Activated CD4-positive, alpha-beta memory T cell treated with anti-CD3 and anti-CD28 coated beads, Interleukin-2, amount 10 ng/mL, durations not matched to agents 7 days and 5 days (primary cell): Measurements from ENCODE around the gene FOXL3. TPM values are rescaled to one million over a fixed set of nuclear protein-coding genes. Genes with fewer than 3 reads are reported as not detected.

ENCODE experiments used
- CTCF ChIA-PET: fragments of 350-600 bp; sonication (Branson Sonifier 250); formaldehyde crosslinking; loops from one replicate; lab custom pipeline; 2021; ENCODE audit warnings: antibody characterized with exemption, inconsistent platforms; lab: Charles Lee
- POLR2A ChIA-PET: fragments of 350-600 bp; sonication (Branson Sonifier 250); formaldehyde crosslinking; loops from one replicate; lab custom pipeline; 2021; ENCODE audit warnings: antibody characterized with exemption; lab: Charles Lee
- DNase-seq: peaks from one replicate; pipeline ENCODE4 v3.0.0-alpha.2; 2020
- H3K27ac Mint-ChIP-seq: one replicate; pipeline ENCODE4 v1.8.0; 2021; ENCODE audit warnings: mild to moderate bottlenecking, mixed read lengths
- H3K27me3 Mint-ChIP-seq: one replicate; pipeline ENCODE4 v1.8.0; 2021; ENCODE audit warnings: mixed read lengths
- H3K36me3 Mint-ChIP-seq: one replicate; pipeline ENCODE4 v1.8.0; 2021; ENCODE audit warnings: low read depth, mixed read lengths
- H3K4me1 Mint-ChIP-seq: one replicate; pipeline ENCODE4 v1.8.0; 2021; ENCODE audit warnings: mixed read lengths
- H3K4me3 Mint-ChIP-seq: one replicate; pipeline ENCODE4 v1.8.0; 2021; ENCODE audit warnings: mild to moderate bottlenecking, mixed read lengths
- H3K9me3 Mint-ChIP-seq: one replicate; pipeline ENCODE4 v1.8.0; 2021; ENCODE audit warnings: mixed read lengths
- total RNA-seq, 2 experiments: library from RNA; stranded (reverse); gene quantifications; one replicate each; pipeline ENCODE4 v1.2.3, GENCODE V29; 2021

FOXL3 gene
- total RNA-seq, 2 experiments from 2014 or later, result not detected

GRCh38 chr7:312424-312823, 22.5 kb downstream of the FOXL3 start:
- no peak overlapping the region for H3K27ac Mint-ChIP-seq
- no peak overlapping the region for H3K4me3 Mint-ChIP-seq
- no peaks in the 10 kb centered on the region for H3K9me3 Mint-ChIP-seq
- no peak for DNase-seq
- ChIA-PET CTCF (interaction anchor here (1.5 kb wide), 1 partner anchor 9 kb away, joined by 5 read pairs; no protein-coding TSS in a partner anchor), POLR2A (no interaction called here)
- H3K27me3 Mint-ChIP-seq, result peaks cover 37% of the 10 kb centered on the region
- peaks cover 1% of the 10 kb centered on the region for H3K4me1 Mint-ChIP-seq
- H3K36me3 Mint-ChIP-seq, result no peaks in the 10 kb centered on the region

- no peaks in the 10 kb centered on the region for H3K36me3 Mint-ChIP-seq
- no peak overlapping the region for H3K27ac Mint-ChIP-seq
- no peaks in the 10 kb centered on the region for H3K9me3 Mint-ChIP-seq
- no peak for DNase-seq
- ChIA-PET POLR2A (no interaction called here), CTCF (no interaction called here)
- peaks cover 1% of the 10 kb centered on the region for H3K4me1 Mint-ChIP-seq
- H3K4me3 Mint-ChIP-seq, result no peak overlapping the region
- H3K27me3 Mint-ChIP-seq, result peaks cover 46% of the 10 kb centered on the region
Measured at GRCh38 chr7:314853-315252, 24.9 kb downstream of the FOXL3 start.

- CTCF ChIA-PET, result no interaction called here
- POLR2A ChIA-PET, result interaction anchor here (0.9 kb wide), 1 partner anchor 10 kb away, joined by 3 read pairs; no protein-coding TSS in a partner anchor
- no peak overlapping the region for H3K4me3 Mint-ChIP-seq
- no peak overlapping the region for H3K27ac Mint-ChIP-seq
- H3K27me3 Mint-ChIP-seq, result peaks cover 46% of the 10 kb centered on the region
- no peaks in the 10 kb centered on the region for H3K36me3 Mint-ChIP-seq
- no peaks in the 10 kb centered on the region for H3K9me3 Mint-ChIP-seq
- no peak for DNase-seq
- H3K4me1 Mint-ChIP-seq, result peaks cover 1% of the 10 kb centered on the region
Measured at GRCh38 chr7:315516-316265, 25.7 kb downstream of the FOXL3 start.

GRCh38 chr7:317643-318405, 27.9 kb downstream of the FOXL3 start:
- H3K4me1 Mint-ChIP-seq, result peaks cover 1% of the 10 kb centered on the region
- H3K36me3 Mint-ChIP-seq, result no peaks in the 10 kb centered on the region
- H3K4me3 Mint-ChIP-seq, result no peak overlapping the region
- CTCF ChIA-PET, result no interaction called here
- no peak for DNase-seq
- H3K27me3 Mint-ChIP-seq, result peaks cover 35% of the 10 kb centered on the region
- POLR2A ChIA-PET, result no interaction called here
- H3K9me3 Mint-ChIP-seq, result no peaks in the 10 kb centered on the region
- no peak overlapping the region for H3K27ac Mint-ChIP-seq

GRCh38 chr7:318476-318875, 28.5 kb downstream of the FOXL3 start:
- Mint-ChIP-seq H3K27me3 (peaks cover 33% of the 10 kb centered on the region), H3K27ac (no peak overlapping the region), H3K9me3 (no peaks in the 10 kb centered on the region), H3K4me3 (no peak overlapping the region), H3K4me1 (peaks cover 1% of the 10 kb centered on the region), H3K36me3 (no peaks in the 10 kb centered on the region)
- ChIA-PET CTCF (no interaction called here), POLR2A (no interaction called here)
- no peak for DNase-seq

- H3K27ac Mint-ChIP-seq, result no peak overlapping the region
- POLR2A ChIA-PET, result no interaction called here
- CTCF ChIA-PET, result no interaction called here
- peaks cover 1% of the 10 kb centered on the region for H3K4me1 Mint-ChIP-seq
- no peaks in the 10 kb centered on the region for H3K9me3 Mint-ChIP-seq
- DNase-seq, result no peak
- no peak overlapping the region for H3K4me3 Mint-ChIP-seq
- H3K27me3 Mint-ChIP-seq, result peaks cover 32% of the 10 kb centered on the region
- no peaks in the 10 kb centered on the region for H3K36me3 Mint-ChIP-seq
Measured at GRCh38 chr7:318878-319661, 29.1 kb downstream of the FOXL3 start.

GRCh38 chr7:320297-320696, 30.3 kb downstream of the FOXL3 start:
- Mint-ChIP-seq H3K4me1 (peaks cover 1% of the 10 kb centered on the region), H3K36me3 (no peaks in the 10 kb centered on the region), H3K27ac (no peak overlapping the region), H3K27me3 (peaks cover 25% of the 10 kb centered on the region), H3K4me3 (no peak overlapping the region), H3K9me3 (no peaks in the 10 kb centered on the region)
- POLR2A ChIA-PET, result no interaction called here
- CTCF ChIA-PET, result interaction anchor here (0.8 kb wide), 1 partner anchor 10 kb away, joined by 4 read pairs; no protein-coding TSS in a partner anchor
- DNase-seq, result no peak

- Mint-ChIP-seq H3K27me3 (peaks cover 17% of the 10 kb centered on the region), H3K4me1 (peaks cover 1% of the 10 kb centered on the region), H3K4me3 (no peak overlapping the region), H3K9me3 (no peaks in the 10 kb centered on the region), H3K27ac (no peak overlapping the region), H3K36me3 (no peaks in the 10 kb centered on the region)
- ChIA-PET CTCF (interaction anchor here (0.6 to 1.6 kb wide), 14 partner anchors 9 to 671 kb away, joined by 3 to 6 read pairs (median 4); partner anchors contain the start of gene SUN1), POLR2A (no interaction called here)
- DNase-seq, result peak; percentile 83
Measured at GRCh38 chr7:322111-322671, 32.2 kb downstream of the FOXL3 start.

GRCh38 chr7:322708-323111, 32.7 kb downstream of the FOXL3 start:
- H3K27ac Mint-ChIP-seq, result no peak overlapping the region
- H3K9me3 Mint-ChIP-seq, result no peaks in the 10 kb centered on the region
- CTCF ChIA-PET, result interaction anchor here (1.0 to 1.4 kb wide), 2 partner anchors 453 to 466 kb away, joined by 6 read pairs; no protein-coding TSS in a partner anchor
- no peaks in the 10 kb centered on the region for H3K4me1 Mint-ChIP-seq
- H3K27me3 Mint-ChIP-seq, result peaks cover 12% of the 10 kb centered on the region
- DNase-seq, result no peak
- POLR2A ChIA-PET, result no interaction called here
- no peaks in the 10 kb centered on the region for H3K36me3 Mint-ChIP-seq
- H3K4me3 Mint-ChIP-seq, result no peak overlapping the region

GRCh38 chr7:323410-323809, 33.4 kb downstream of the FOXL3 start:
- Mint-ChIP-seq H3K4me1 (no peaks in the 10 kb centered on the region), H3K36me3 (no peaks in the 10 kb centered on the region), H3K4me3 (no peak overlapping the region), H3K27ac (no peak overlapping the region), H3K9me3 (no peaks in the 10 kb centered on the region), H3K27me3 (peaks cover 11% of the 10 kb centered on the region)
- CTCF ChIA-PET, result no interaction called here
- POLR2A ChIA-PET, result no interaction called here
- no peak for DNase-seq

GRCh38 chr7:324011-324410, 34.0 kb downstream of the FOXL3 start:
- H3K36me3 Mint-ChIP-seq, result no peaks in the 10 kb centered on the region
- no peak for DNase-seq
- no peaks in the 10 kb centered on the region for H3K4me1 Mint-ChIP-seq
- no peaks in the 10 kb centered on the region for H3K9me3 Mint-ChIP-seq
- no peak overlapping the region for H3K27ac Mint-ChIP-seq
- peaks cover 9% of the 10 kb centered on the region for H3K27me3 Mint-ChIP-seq
- POLR2A ChIA-PET, result no interaction called here
- CTCF ChIA-PET, result no interaction called here
- H3K4me3 Mint-ChIP-seq, result no peak overlapping the region

GRCh38 chr7:325051-325798, 35.3 kb downstream of the FOXL3 start:
- Mint-ChIP-seq H3K4me1 (no peaks in the 10 kb centered on the region), H3K9me3 (no peaks in the 10 kb centered on the region), H3K27me3 (peaks cover 3% of the 10 kb centered on the region), H3K4me3 (no peak overlapping the region), H3K27ac (no peak overlapping the region), H3K36me3 (no peaks in the 10 kb centered on the region)
- DNase-seq, result no peak
- POLR2A ChIA-PET, result no interaction called here
- CTCF ChIA-PET, result no interaction called here
